Inferior parietal cortex (tissue), 1 donor: ENCODE results near the gene FGGY.
"Not testable (repeated sequence)": the region's sequence is repeated elsewhere in the genome, so short reads cannot be mapped to it uniquely, and the experiment has no call there.

Source experiments
- DNase-seq: peaks from one replicate; pipeline ENCODE4 v3.0.0-alpha.2; 2016; ENCODE audit errors: extremely low spot score

The FGGY gene

GRCh38 chr1:59480188-59480888 lies 183.4 kb downstream of the FGGY start:
- DNase-seq, result no peak

GRCh38 chr1:59481881-59482505 lies 185.1 kb downstream of the FGGY start:
- DNase-seq, result no peak

GRCh38 chr1:59482986-59483385 lies 186.1 kb downstream of the FGGY start:
- no peak for DNase-seq

- DNase-seq, result peak; percentile 43
Observed at GRCh38 chr1:59484096-59484495, 187.2 kb downstream of the FGGY start.

- no peak for DNase-seq
Observed at GRCh38 chr1:59485171-59485570, 188.3 kb downstream of the FGGY start.

GRCh38 chr1:59485949-59486348 lies 189.1 kb downstream of the FGGY start:
- DNase-seq, result no peak

GRCh38 chr1:59486615-59487014 lies 189.7 kb downstream of the FGGY start:
- no peak for DNase-seq

GRCh38 chr1:59487335-59488031 lies 190.6 kb downstream of the FGGY start:
- DNase-seq, result no peak

GRCh38 chr1:59492500-59492899 lies 195.6 kb downstream of the FGGY start:
- DNase-seq, result no peak

- DNase-seq, result no peak
Observed at GRCh38 chr1:59494145-59494833, 197.4 kb downstream of the FGGY start.

GRCh38 chr1:59496156-59496555 lies 199.3 kb downstream of the FGGY start:
- not testable (repeated sequence) for DNase-seq

- no peak for DNase-seq
Observed at GRCh38 chr1:59497616-59498015, 200.7 kb downstream of the FGGY start.

- no peak for DNase-seq
Observed at GRCh38 chr1:59498640-59499039, 201.7 kb downstream of the FGGY start.

GRCh38 chr1:59499273-59499942 lies 202.5 kb downstream of the FGGY start:
- DNase-seq, result no peak

GRCh38 chr1:59499943-59500569 lies 203.2 kb downstream of the FGGY start:
- DNase-seq, result no peak

GRCh38 chr1:59500950-59501742 lies 204.3 kb downstream of the FGGY start:
- no peak for DNase-seq

GRCh38 chr1:59502009-59502691 lies 205.3 kb downstream of the FGGY start:
- no peak for DNase-seq

- DNase-seq, result no peak
Observed at GRCh38 chr1:59504276-59504675, 207.4 kb downstream of the FGGY start.

GRCh38 chr1:59505596-59506028 lies 208.7 kb downstream of the FGGY start:
- no peak for DNase-seq

- peak; percentile 14 for DNase-seq
Observed at GRCh38 chr1:59506952-59507351, 210.1 kb downstream of the FGGY start.
